ENCODE data around the gene TXNL4A. TPM values are rescaled to one million over a fixed set of nuclear protein-coding genes. Genes with fewer than 3 reads are reported as not detected.

The TXNL4A gene
- total RNA-seq, 1 donor from 2014 or later = 190 TPM

DNA sequence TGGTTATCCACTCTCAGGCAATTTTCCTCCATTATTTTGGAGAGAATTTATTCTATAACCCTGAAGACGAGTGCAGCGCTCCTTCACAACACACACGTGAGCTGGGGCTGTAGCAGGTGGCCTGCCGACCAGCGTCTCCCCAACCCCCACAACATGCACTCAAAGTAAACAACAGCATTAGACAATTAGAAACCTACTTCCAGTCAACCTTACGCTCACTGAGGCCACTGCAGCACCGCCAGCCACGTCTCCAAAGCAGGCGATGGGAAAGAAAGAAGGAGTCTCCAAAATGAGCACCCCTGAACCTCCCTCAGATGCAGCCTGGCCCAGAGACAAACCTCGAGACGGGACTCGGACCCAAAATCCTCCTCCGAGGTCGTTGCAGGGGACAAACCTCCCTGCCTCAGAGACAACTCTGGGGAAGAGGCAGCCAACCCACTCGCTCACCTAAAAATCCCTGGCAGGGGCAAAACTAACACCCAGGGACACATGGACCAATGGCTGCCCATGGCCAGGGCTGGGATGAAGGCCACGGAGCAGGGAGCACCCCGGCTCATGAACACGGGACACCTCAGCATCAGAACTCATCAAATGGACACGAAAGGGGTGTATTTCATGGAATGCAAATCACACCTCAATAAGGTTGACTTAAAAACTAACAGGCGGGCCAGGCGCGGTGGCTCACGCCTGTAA, 39.5 kb downstream of the TXNL4A start:
- Mint-ChIP-seq H3K27me3 (ENCODE audit: insufficient read depth) (no peaks in the 10 kb centered on the region), H3K4me1 (ENCODE audit: low read depth) (peaks cover 41% of the 10 kb centered on the region), H3K9me3 (no peaks in the 10 kb centered on the region), H3K36me3 (ENCODE audit: low read depth) (peaks cover 13% of the 10 kb centered on the region), H3K27ac (no peak overlapping the region), H3K4me3 (peak overlapping the region; percentile 89)
- DNase-seq (ENCODE audit: low spot score) = no peak
- intact Hi-C loops (cut with micrococcal nuclease) = loop anchor here (10.0 kb wide), 1 partner anchor 154 kb away; the partner anchor contains the start of gene KCNG2

DNA sequence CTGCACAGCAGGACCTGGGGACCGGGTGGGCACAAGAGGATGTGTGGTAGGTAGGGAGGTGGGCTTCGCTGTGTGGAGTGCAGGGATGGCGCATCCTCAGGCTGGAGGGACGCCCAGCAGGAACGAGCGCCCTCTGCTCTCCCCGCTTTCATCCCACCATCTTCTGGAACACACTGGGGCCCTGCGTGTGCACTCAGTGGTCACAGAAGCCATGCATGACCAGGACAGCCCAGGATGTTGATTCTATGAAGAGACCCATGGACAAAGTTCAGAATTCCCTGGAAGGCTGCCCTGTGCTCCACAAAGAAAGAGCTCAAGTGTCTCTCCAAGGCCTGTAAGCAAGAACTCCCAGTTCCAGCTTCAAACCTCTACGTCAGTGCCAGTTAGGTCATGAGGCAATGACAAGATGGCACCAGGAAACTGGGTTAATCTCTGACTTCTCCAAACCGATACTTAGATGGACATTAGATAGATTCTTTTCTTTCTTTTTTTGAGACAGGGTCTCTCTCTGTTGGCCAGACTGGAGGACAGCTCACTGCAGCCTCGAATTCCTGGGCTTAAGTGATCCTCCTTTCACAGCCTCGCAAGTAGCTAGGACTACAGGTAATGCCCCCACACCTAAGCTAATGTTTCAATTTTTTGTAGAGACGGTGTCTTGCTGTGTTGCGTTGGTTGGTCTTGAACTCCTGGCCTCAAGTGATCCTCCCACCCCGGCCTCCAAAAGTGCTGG, 40.3 kb downstream of the TXNL4A start:
- Mint-ChIP-seq H3K4me3 (no peak overlapping the region), H3K27me3 (ENCODE audit: insufficient read depth) (no peaks in the 10 kb centered on the region), H3K36me3 (ENCODE audit: low read depth) (peaks cover 13% of the 10 kb centered on the region), H3K4me1 (ENCODE audit: low read depth) (peaks cover 40% of the 10 kb centered on the region), H3K27ac (no peak overlapping the region), H3K9me3 (no peaks in the 10 kb centered on the region)
- intact Hi-C loops (cut with micrococcal nuclease) = loop anchor here (10.0 kb wide), 1 partner anchor 153 kb away; the partner anchor contains the start of gene KCNG2
- DNase-seq (ENCODE audit: low spot score) = no peak

DNA sequence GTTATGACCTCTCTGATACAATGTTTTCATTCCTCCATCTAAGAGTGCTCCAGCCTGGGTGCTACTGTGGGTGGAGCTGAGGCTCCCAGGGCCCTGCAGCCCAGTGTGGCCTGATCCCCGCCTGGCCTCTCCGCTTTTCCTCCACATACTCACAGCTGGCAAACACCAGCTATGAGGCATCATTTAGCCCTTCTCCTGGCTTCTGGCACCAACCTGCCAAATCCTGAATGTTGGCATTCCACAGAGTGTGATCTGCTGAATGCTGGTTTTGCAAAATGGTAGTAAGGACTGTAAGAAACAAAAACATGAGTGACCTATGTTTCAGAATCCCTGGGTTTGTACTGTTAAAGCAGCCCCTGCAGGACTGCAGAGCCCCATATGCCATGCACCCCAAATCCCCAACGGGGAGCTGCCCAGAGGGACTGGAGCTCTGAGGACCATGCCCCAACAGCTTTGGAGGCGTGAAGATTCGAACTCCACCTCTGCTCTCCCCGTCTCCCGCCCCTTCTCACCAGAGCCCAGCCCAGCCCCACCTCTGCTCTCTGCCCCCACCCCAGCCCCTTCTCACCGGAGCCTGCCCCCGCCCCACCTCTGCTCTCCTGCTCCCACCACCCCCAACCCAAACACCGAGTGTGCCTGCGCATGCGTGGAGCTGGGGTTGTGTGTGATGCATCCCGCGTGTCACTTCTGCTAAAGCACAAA, 41.2 kb downstream of the TXNL4A start:
- Mint-ChIP-seq H3K9me3 (no peaks in the 10 kb centered on the region), H3K4me1 (ENCODE audit: low read depth) (peaks cover 40% of the 10 kb centered on the region), H3K27me3 (ENCODE audit: insufficient read depth) (no peaks in the 10 kb centered on the region), H3K27ac (no peak overlapping the region), H3K36me3 (ENCODE audit: low read depth) (peaks cover 17% of the 10 kb centered on the region), H3K4me3 (no peak overlapping the region)
- intact Hi-C loops (cut with micrococcal nuclease) = loop anchor here (10.0 kb wide), 1 partner anchor 152 kb away; the partner anchor contains the start of gene KCNG2
- DNase-seq (ENCODE audit: low spot score) = no peak

DNA sequence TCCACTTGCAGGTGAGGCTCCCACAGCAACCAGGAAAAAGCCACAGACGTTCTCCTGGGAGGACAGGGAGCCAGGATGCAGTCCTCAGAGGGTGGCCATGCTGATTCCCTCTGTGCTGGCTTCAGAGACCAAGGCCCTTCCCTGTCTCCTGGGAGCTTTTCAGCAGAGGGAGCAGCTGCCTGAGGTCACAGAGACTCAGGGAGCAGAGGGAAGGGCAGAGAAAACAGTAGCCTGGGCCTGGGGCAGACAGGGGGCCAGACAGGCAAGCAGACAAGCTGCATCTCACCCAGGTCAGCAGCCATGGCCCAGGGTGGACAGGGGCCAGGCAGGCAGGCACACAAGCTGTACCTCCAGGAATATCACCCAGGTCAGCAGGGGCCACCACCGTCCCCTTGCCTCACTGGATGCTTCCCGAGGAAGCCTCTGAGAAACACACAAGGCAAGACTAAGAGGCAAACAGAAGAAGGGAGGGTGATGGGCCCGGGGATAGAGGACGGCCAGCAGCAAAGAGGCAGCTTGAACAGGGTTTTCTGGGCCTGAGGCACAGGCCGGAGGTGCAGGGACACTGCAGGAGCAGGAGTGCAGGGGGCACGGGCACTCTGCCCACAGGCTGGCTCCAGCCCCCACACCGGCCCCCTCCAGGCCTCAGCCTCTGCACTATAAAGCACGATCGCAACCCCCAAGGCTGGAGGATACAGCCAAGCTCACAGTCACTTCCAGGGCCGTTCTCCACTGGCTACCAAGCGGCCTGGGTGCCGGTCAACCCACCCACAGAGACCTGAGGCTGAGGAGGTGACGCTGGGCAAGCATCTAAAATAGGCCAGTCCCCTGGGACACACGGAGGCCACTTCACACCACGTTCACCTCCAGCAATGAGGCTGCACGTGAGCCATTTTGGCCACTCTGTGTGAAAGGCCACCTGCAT, 43.0 kb downstream of the TXNL4A start:
- no peak overlapping the region for H3K4me3 Mint-ChIP-seq
- no peaks in the 10 kb centered on the region for H3K27me3 Mint-ChIP-seq (ENCODE audit: insufficient read depth)
- H3K36me3 Mint-ChIP-seq (ENCODE audit: low read depth) = peaks cover 21% of the 10 kb centered on the region
- intact Hi-C loops (cut with micrococcal nuclease) = loop anchor here (10.0 kb wide), 1 partner anchor 151 kb away; the partner anchor contains the start of gene KCNG2
- no peaks in the 10 kb centered on the region for H3K9me3 Mint-ChIP-seq
- H3K4me1 Mint-ChIP-seq (ENCODE audit: low read depth) = peaks cover 37% of the 10 kb centered on the region
- DNase-seq (ENCODE audit: low spot score) = no peak
- H3K27ac Mint-ChIP-seq = no peak overlapping the region

DNA sequence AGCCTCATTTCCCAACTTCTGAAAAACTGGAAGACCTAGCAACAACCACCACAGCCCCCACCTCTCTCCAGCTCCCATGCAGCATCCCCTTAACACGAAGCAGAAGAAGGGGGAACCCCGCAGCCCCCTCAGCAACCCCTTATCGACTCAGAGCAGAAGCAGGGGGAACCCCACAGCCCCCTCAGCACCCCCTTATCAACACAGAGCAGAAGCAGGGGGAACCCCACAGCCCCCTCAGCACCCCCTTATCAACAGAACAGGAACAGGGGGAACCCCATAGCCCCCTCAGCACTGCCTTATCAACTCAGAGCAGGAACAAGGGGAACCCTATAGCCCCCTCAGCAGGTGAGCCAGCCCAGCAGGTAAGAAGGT, 43.6 kb downstream of the TXNL4A start:
- no peaks in the 10 kb centered on the region for H3K27me3 Mint-ChIP-seq (ENCODE audit: insufficient read depth)
- H3K36me3 Mint-ChIP-seq (ENCODE audit: low read depth) = peaks cover 23% of the 10 kb centered on the region
- H3K27ac Mint-ChIP-seq = peak overlapping the region; percentile 63
- no peaks in the 10 kb centered on the region for H3K9me3 Mint-ChIP-seq
- H3K4me3 Mint-ChIP-seq = peak overlapping the region; percentile 2
- no peak for DNase-seq (ENCODE audit: low spot score)
- intact Hi-C loops (cut with micrococcal nuclease) = loop anchor here (10.0 kb wide), 1 partner anchor 150 kb away; the partner anchor contains the start of gene KCNG2
- peaks cover 30% of the 10 kb centered on the region for H3K4me1 Mint-ChIP-seq (ENCODE audit: low read depth)

DNA sequence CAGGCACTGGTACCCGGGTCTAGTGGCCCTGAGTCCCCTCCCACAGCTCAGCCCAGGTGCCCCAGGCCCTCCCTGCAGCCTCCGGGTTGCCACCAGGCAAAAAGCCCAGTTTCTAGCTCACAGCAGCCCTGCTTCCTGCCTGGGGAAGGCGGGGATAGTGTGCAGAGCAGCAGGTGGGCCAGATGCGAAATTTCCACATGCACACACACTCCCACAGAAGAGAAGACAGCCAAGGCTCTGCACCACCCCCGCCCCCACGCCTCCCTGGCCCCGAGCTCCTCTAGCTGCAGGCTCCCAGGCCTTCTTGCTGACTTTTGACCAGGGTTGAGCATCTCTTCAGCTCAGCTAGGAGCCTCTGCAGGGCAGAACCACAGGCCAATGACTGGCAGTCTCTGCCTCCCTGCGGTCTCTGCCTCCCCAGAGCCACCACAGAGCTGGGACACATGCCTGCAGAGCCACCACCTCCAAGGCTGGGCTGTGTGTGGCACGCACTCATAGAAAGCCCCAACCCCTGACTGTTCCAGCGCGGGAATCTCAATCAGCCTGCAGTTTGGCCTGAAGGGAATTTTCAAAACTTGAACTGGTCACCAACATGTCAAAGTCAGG, 44.1 kb downstream of the TXNL4A start:
- peak overlapping the region; percentile 2 for H3K4me3 Mint-ChIP-seq
- no peaks in the 10 kb centered on the region for H3K9me3 Mint-ChIP-seq
- intact Hi-C loops (cut with micrococcal nuclease) = loop anchor here (10.0 kb wide), 1 partner anchor 149 kb away; the partner anchor contains the start of gene KCNG2
- no peaks in the 10 kb centered on the region for H3K27me3 Mint-ChIP-seq (ENCODE audit: insufficient read depth)
- DNase-seq (ENCODE audit: low spot score) = no peak
- peaks cover 25% of the 10 kb centered on the region for H3K4me1 Mint-ChIP-seq (ENCODE audit: low read depth)
- peak overlapping the region; percentile 63 for H3K27ac Mint-ChIP-seq
- H3K36me3 Mint-ChIP-seq (ENCODE audit: low read depth) = peaks cover 21% of the 10 kb centered on the region

DNA sequence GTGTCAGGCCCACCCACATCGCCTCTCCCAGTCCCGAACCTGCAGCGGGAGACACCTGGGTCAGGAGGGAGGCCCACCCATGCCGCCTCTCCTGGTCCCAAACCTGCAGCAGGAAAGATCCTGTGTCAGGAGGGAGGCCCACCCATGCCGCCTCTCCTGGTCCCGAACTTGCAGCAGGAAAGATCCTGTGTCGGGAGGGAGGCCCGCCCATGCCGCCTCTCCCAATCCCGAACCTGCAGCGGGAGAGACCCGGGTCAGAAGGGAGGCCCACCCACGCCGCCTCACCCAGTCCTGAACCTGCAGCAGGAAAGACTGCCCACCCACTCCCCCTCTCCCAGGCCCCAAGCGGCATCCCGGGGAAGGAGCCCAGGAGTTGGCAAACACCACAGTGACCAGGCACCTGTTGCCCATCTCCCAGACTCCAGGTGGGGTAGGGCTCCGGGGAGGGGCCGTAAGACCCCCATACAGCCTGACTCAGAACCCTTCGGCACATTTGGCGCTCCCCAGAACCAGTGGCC, 44.7 kb downstream of the TXNL4A start:
- DNase-seq (ENCODE audit: low spot score) = no peak
- Mint-ChIP-seq H3K27me3 (ENCODE audit: insufficient read depth) (no peaks in the 10 kb centered on the region), H3K36me3 (ENCODE audit: low read depth) (peaks cover 19% of the 10 kb centered on the region), H3K4me1 (ENCODE audit: low read depth) (peaks cover 20% of the 10 kb centered on the region), H3K27ac (no peak overlapping the region), H3K4me3 (no peak overlapping the region), H3K9me3 (no peaks in the 10 kb centered on the region)
- intact Hi-C loops (cut with micrococcal nuclease) = loop anchor here (10.0 kb wide), 1 partner anchor 149 kb away; the partner anchor contains the start of gene KCNG2

DNA sequence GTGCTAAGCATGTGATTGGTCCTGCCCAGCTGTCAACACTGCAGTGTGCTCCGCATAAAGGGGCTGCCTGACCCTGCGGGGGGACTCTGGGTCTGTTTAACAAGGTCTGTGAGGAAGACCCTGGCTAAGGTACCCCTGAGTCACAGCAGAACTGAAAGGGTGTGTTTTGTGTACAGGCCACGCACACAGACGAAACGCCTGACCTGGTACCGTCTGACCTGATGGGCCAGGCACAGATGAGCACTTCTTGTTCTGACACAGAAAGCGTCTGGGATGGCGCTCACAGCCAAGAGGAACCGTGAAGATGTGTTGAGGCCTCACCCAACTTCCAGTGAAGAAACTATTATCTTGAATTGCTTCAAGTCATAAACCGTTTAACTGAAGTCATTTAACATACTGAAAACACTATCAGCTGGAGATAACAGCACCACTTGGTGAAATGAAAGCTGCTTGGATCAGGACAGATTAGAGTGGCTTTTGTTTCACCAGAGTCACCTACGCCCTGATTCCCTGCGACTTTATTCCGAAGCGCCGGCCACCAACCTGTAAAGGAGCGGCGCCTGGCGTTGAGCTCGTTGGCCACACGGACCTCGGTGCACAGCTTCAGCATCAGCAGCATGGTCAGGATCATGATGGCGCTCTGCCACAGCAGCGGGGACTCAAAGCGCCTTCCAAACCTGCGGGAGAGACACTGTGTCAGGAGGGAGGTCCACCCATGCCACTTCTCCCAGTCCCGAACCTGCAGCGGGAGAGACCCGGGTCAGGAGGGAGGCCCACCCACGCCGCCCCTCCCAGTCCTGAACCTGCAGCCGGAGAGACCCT, 45.4 kb downstream of the TXNL4A start:
- Mint-ChIP-seq H3K4me1 (ENCODE audit: low read depth) (peaks cover 16% of the 10 kb centered on the region), H3K4me3 (no peak overlapping the region), H3K27ac (peak overlapping the region; percentile 52), H3K9me3 (no peaks in the 10 kb centered on the region), H3K27me3 (ENCODE audit: insufficient read depth) (no peaks in the 10 kb centered on the region), H3K36me3 (ENCODE audit: low read depth) (peaks cover 19% of the 10 kb centered on the region)
- no peak for DNase-seq (ENCODE audit: low spot score)
- intact Hi-C loops (cut with micrococcal nuclease) = loop anchor here (10.0 kb wide), 1 partner anchor 148 kb away; the partner anchor contains the start of gene KCNG2

DNA sequence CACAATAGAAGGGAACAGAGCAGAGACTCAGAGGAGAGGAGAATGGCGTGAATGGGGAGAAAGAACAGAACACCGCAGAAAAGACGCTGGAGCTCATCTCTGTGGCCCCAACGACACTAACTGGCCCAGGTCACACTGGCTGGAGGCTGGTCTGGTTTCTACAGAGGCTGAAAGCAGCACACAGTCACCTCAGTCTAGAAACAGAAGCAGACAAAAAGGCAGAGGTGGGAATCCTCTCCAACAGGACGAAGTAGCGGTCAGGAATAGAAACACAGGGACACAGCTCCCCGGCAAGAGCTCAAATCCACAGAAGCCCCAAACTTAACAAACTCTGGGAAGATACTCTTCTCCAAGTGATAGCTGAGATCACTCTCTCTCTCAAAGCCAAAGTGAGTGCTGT, 46.2 kb downstream of the TXNL4A start:
- peaks cover 16% of the 10 kb centered on the region for H3K4me1 Mint-ChIP-seq (ENCODE audit: low read depth)

DNA sequence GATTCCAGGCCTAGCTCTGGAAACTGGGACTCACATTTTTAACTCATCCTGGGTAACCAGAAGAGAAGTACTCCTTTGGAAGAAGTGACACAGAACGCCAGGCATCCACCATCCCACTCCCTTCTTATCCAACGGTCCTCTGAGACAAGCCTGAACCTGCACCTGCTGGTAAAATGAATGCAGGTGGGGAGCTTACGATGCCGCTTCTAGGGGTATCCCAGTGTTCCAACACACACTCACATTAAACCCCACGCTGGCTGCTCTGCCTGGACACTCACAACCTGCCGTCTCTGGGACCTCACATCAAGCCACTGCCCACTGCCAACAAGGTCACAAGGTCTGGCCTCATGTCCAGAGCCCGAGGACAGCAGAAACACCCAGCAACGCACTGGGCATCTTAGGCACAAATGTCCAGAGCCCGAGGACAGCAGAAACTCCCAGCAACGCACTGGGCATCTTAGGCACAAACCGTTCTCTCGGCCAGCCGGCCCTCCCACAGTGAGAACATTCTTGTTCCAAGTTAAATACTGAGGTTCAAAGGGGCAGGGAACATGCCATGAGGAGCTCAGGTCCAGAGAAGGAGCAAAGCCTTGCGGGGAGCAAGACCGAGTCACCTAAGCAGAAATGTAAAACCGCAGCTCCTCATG, 46.8 kb downstream of the TXNL4A start:
- peaks cover 33% of the 10 kb centered on the region for H3K36me3 Mint-ChIP-seq (ENCODE audit: low read depth)
- H3K27ac Mint-ChIP-seq = no peak overlapping the region
- no peaks in the 10 kb centered on the region for H3K27me3 Mint-ChIP-seq (ENCODE audit: insufficient read depth)

More for the DNA sequence above, 46.2 kb downstream of the TXNL4A start:
- intact Hi-C loops (cut with micrococcal nuclease) = loop anchor here (10.0 kb wide), 1 partner anchor 147 kb away; the partner anchor contains the start of gene KCNG2
- Mint-ChIP-seq H3K27me3 (ENCODE audit: insufficient read depth) (no peaks in the 10 kb centered on the region), H3K27ac (peak overlapping the region; percentile 44), H3K4me3 (no peak overlapping the region), H3K36me3 (ENCODE audit: low read depth) (peaks cover 27% of the 10 kb centered on the region), H3K9me3 (no peaks in the 10 kb centered on the region)
- DNase-seq (ENCODE audit: low spot score) = no peak

More for the DNA sequence above, 46.8 kb downstream of the TXNL4A start:
- no peak for DNase-seq (ENCODE audit: low spot score)
- intact Hi-C loops (cut with micrococcal nuclease) = loop anchor here (10.0 kb wide), 1 partner anchor 147 kb away; the partner anchor contains the start of gene KCNG2
- H3K9me3 Mint-ChIP-seq = no peaks in the 10 kb centered on the region
- H3K4me3 Mint-ChIP-seq = no peak overlapping the region
- H3K4me1 Mint-ChIP-seq (ENCODE audit: low read depth) = peaks cover 16% of the 10 kb centered on the region

Data from activated T-helper 1 cell treated with anti-CD3 and anti-CD28 coated beads, Interleukin-12 subunit alpha, Interleukin-12 subunit beta, Interleukin-2, Interleukin-4 antibody, amounts not matched to agents 30 ng/mL and 10 ng/mL and 1 ng/mL, durations not matched to agents 14 hours and 24 hours and 36 hours (primary cell).